Karpas-422 (cell line): ENCODE data around the gene CDKAL1. TPM values are rescaled to one million over a fixed set of nuclear protein-coding genes. Genes with fewer than 3 reads are reported as not detected.

Source experiments
- DNase-seq: peaks from one replicate; pipeline ENCODE4 v3.0.0-alpha.2; 2015
- H2AFZ ChIP-seq: fragments of 200-600 bp; sonication (generic); 2 replicates; pipeline ENCODE4 v1.6.1; 2014; ENCODE audit warnings: antibody characterized with exemption, low read length, mixed read lengths
- H3K27ac ChIP-seq: fragments of 200-600 bp; sonication (generic); 2 replicates; pipeline ENCODE4 v1.5.1; 2014; ENCODE audit warnings: mild to moderate bottlenecking, low read length, moderate library complexity
- H3K27me3 ChIP-seq: fragments of 200-600 bp; sonication (generic); 2 replicates; pipeline ENCODE4 v1.6.1; 2014; ENCODE audit warnings: low read length, mixed read lengths
- H3K36me3 ChIP-seq: fragments of 200-600 bp; sonication (generic); 2 replicates; pipeline ENCODE4 v1.6.1; 2014; ENCODE audit warnings: low read length, mixed read lengths; ENCODE audit not compliant: insufficient read depth
- H3K4me1 ChIP-seq: fragments of 200-600 bp; sonication (generic); 2 replicates; pipeline ENCODE4 v1.6.1; 2014; ENCODE audit warnings: mild to moderate bottlenecking, low read length, mixed read lengths
- H3K4me2 ChIP-seq: fragments of 200-600 bp; sonication (generic); 2 replicates; pipeline ENCODE4 v1.6.1; 2014; ENCODE audit warnings: low read length, low read depth, mild to moderate bottlenecking; ENCODE audit not compliant: poor library complexity, severe bottlenecking
- H3K4me3 ChIP-seq: fragments of 200-600 bp; sonication (generic); 2 replicates; pipeline ENCODE4 v1.5.1; 2014; ENCODE audit warnings: mild to moderate bottlenecking, antibody characterized with exemption, low read length, mixed read lengths
- H3K79me2 ChIP-seq: fragments of 200-600 bp; sonication (generic); 2 replicates; pipeline ENCODE4 v1.6.1; 2014; ENCODE audit warnings: mild to moderate bottlenecking, low read length, mixed read lengths
- H3K9ac ChIP-seq: fragments of 200-600 bp; sonication (generic); 2 replicates; pipeline ENCODE4 v1.6.0; 2014; ENCODE audit warnings: low read length
- H3K9me2 ChIP-seq: fragments of 200-600 bp; sonication (generic), shearing (Covaris generic); replicated peaks from 2 replicates; pipeline ENCODE4 v1.6.0; 2014; ENCODE audit warnings: mild to moderate bottlenecking, low read length, moderate library complexity; ENCODE audit not compliant: insufficient read depth
- H3K9me3 ChIP-seq: fragments of 300-700, 200-600 bp; sonication (generic); 2 replicates; pipeline ENCODE4 v1.6.1; 2014; ENCODE audit warnings: low read length, mixed read lengths
- H4K20me1 ChIP-seq: fragments of 200-600 bp; sonication (generic); 2 replicates; pipeline ENCODE4 v1.6.1; 2014; ENCODE audit warnings: mild to moderate bottlenecking, antibody characterized with exemption, low read length, low read depth; ENCODE audit not compliant: insufficient read depth
- total RNA-seq: library from RNA; depleted of rRNA; stranded (reverse); fragments of >200 nt; shearing (Covaris generic); gene quantifications from 2 replicates; pipeline ENCODE4 v1.2.3, GENCODE V29; 2014; ENCODE audit warnings: low replicate concordance

The CDKAL1 gene
- total RNA-seq, 1 experiment from 2014 or later, result 23.7 TPM

DNA sequence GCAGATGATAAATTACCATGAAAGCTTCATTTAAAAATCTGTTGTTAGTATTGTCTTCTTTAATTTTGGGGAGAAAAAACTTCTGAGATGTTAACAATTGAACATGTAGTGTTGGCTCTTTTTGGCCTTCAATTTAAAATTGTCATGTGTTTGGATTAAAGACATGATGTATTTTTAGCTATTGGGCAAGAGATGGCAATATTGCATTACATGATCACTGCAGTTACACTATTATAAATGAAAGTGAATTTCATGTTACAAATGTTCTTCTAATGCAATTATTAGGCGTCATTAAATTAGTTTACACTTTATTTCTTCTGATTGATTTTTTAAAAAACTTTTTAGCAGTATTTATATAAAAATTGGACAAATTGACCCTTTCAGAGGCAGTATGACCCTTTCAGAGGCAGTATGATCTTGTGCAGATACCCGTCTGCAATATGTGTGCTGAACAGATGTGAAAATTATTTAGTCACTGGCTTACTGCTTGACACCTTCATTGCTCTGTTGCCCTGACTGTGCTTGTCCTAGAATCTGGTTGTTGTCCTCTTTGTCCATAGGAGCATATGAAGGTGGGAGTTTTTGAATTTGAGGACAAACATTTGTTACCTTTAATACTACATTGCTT is 25.8 kb downstream of the CDKAL1 start:
- Histone ChIP-seq H3K27me3 (no peaks in the 10 kb centered on the region), H3K4me1 (peaks cover 32% of the 10 kb centered on the region), H3K4me2 (no peak overlapping the region), H4K20me1 (no peaks in the 10 kb centered on the region), H3K9me3 (no peaks in the 10 kb centered on the region), H3K36me3 (no peaks in the 10 kb centered on the region), H3K27ac (peak overlapping the region; percentile 32; the same call in 1 of the 2 replicates), H3K79me2 (peaks cover 48% of the 10 kb centered on the region), H2AFZ (no peak overlapping the region), H3K9me2 (no peaks in the 10 kb centered on the region), H3K9ac (no peak overlapping the region), H3K4me3 (no peak overlapping the region)
- no peak for DNase-seq

DNA sequence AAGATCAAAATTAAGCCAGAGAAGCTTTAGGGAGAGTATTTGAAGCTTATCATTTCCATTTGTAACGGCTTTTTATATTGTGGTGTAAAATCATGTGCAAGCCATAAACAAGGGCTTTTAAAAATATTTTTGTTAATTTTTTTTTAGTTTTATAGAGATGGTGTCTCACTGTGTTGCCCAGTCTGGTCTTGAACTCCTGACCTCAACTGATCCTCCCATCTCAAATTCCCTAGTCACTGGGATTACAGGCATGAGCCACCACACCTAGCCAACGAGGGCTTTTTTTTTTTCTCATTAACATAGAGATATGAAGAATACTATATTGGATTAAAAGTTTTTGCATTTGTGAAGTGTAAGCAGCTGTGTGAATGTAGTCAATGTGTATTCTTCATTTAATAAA is 29.1 kb downstream of the CDKAL1 start:
- peaks cover 41% of the 10 kb centered on the region for H3K4me1 ChIP-seq
- no peak overlapping the region for H3K4me2 ChIP-seq
- no peaks in the 10 kb centered on the region for H3K9me3 ChIP-seq
- H3K27me3 ChIP-seq, result no peaks in the 10 kb centered on the region
- H3K79me2 ChIP-seq, result peaks cover 63% of the 10 kb centered on the region
- H3K27ac ChIP-seq, result no peak overlapping the region
- H4K20me1 ChIP-seq, result no peaks in the 10 kb centered on the region
- H3K9me2 ChIP-seq, result no peaks in the 10 kb centered on the region
- no peak overlapping the region for H2AFZ ChIP-seq
- H3K9ac ChIP-seq, result no peak overlapping the region
- no peak overlapping the region for H3K4me3 ChIP-seq
- DNase-seq, result no peak
- H3K36me3 ChIP-seq, result 0 out of 2 replicates have a peak, but pooled peaks cover 3% of the 10 kb centered on the region

DNA sequence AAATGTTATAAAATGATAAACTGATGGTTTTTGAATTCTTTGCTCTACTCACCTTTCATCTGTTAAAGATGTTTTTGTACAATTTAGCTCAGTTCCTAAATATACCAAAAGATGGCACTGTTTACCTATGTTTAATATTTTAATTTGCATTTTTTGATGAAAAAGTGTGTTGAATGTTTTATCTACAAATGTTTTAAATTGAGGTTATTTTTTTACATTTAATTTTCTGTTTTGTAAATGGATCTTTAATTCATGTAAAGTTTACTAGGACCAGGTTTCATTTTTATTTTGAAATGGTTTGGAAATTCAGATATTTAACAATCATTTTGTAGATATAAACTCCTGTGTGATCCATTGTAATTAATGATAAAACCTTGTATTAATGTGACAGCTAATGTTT is 30.0 kb downstream of the CDKAL1 start:
- H3K4me3 ChIP-seq, result peak overlapping the region; percentile 46
- H3K36me3 ChIP-seq, result 0 out of 2 replicates have a peak, but pooled peaks cover 3% of the 10 kb centered on the region
- H3K27ac ChIP-seq, result peak overlapping the region; percentile 83
- peak; percentile 77 for DNase-seq
- no peaks in the 10 kb centered on the region for H3K9me2 ChIP-seq
- H3K79me2 ChIP-seq, result peaks cover 65% of the 10 kb centered on the region
- H3K27me3 ChIP-seq, result no peaks in the 10 kb centered on the region
- H3K9ac ChIP-seq, result peak overlapping the region; percentile 54
- H3K9me3 ChIP-seq, result no peaks in the 10 kb centered on the region
- no peaks in the 10 kb centered on the region for H4K20me1 ChIP-seq
- peak overlapping the region; percentile 80 for H3K4me2 ChIP-seq
- no peak overlapping the region for H2AFZ ChIP-seq
- peaks cover 39% of the 10 kb centered on the region for H3K4me1 ChIP-seq

DNA sequence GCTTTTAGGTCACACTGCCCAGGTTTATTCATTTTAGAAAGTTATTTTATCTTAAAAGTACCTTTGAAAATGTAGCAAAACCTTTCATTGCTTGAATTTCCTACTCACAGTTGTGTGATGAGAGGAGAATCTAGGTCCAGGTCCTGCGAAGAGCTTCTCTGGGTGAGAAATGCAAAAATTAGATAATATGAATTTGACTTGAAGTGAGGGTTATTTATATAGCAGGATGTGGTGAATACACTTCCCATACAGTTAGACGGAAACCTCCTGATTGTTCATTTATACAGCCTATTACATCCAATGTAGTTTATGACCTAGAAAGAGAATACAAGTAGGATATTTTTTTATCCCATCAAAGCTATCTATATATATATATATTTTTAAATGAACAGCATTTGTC is 30.5 kb downstream of the CDKAL1 start:
- Histone ChIP-seq H3K4me3 (peak overlapping the region; percentile 46), H3K27me3 (no peaks in the 10 kb centered on the region), H3K9ac (peak overlapping the region; percentile 54), H3K79me2 (peaks cover 71% of the 10 kb centered on the region), H2AFZ (no peak overlapping the region), H3K9me3 (no peaks in the 10 kb centered on the region), H3K36me3 (0 out of 2 replicates have a peak, but pooled peaks cover 3% of the 10 kb centered on the region), H3K4me1 (peaks cover 35% of the 10 kb centered on the region), H3K4me2 (peak overlapping the region; percentile 80), H4K20me1 (no peaks in the 10 kb centered on the region), H3K9me2 (no peaks in the 10 kb centered on the region), H3K27ac (peak overlapping the region; percentile 83)
- peak; percentile 69 for DNase-seq

DNA sequence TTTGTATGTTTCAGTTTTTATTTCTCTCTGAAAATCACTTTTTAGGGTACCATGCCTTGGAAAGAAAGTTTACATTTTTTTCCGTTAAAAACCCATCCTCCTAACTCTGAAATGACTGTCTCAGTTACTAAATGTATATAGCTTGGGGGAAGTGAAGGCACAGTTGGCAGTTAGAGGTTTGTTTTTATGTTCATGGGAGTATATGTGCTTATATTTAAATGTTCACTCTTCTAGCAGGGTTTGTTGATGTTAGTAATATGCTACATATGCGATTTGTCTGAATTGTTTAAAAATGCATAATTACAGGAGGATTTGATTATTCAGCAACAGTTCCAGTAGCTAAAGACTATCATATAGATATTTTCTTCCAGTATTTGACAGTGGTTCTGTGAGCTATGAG is 31.1 kb downstream of the CDKAL1 start:
- H3K9ac ChIP-seq, result peak overlapping the region; percentile 40; the same call in 1 of the 2 replicates
- H4K20me1 ChIP-seq, result no peaks in the 10 kb centered on the region
- H3K79me2 ChIP-seq, result peaks cover 65% of the 10 kb centered on the region
- DNase-seq, result no peak
- no peaks in the 10 kb centered on the region for H3K27me3 ChIP-seq
- H3K36me3 ChIP-seq, result 0 out of 2 replicates have a peak, but pooled peaks cover 3% of the 10 kb centered on the region
- H3K4me1 ChIP-seq, result peaks cover 29% of the 10 kb centered on the region
- H3K27ac ChIP-seq, result peak overlapping the region; percentile 83
- H3K9me3 ChIP-seq, result no peaks in the 10 kb centered on the region
- no peak overlapping the region for H2AFZ ChIP-seq
- no peaks in the 10 kb centered on the region for H3K9me2 ChIP-seq
- H3K4me2 ChIP-seq, result peak overlapping the region; percentile 80
- H3K4me3 ChIP-seq, result no peak overlapping the region

DNA sequence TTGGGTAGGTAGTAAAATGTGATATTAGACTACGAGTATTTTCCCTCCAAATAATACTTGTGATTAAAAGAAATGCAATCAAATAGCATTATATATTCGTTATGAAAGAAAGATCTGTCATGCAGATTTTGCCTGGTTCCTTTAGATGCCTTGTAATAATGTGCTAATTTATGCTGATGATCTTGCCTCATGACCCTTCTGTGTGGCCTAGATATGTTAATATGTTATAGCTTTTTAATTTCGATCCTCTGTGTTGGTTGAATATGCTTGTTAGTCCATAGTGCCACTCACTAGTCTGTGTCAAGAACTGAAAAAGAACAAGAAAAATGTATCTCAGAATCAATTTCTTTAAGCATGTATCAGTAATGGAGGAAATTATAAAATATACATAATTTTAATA is 31.9 kb downstream of the CDKAL1 start:
- H3K27me3 ChIP-seq, result no peaks in the 10 kb centered on the region
- H3K4me2 ChIP-seq, result no peak overlapping the region
- H3K4me3 ChIP-seq, result no peak overlapping the region
- H4K20me1 ChIP-seq, result no peaks in the 10 kb centered on the region
- no peak overlapping the region for H3K9ac ChIP-seq
- H3K36me3 ChIP-seq, result 0 out of 2 replicates have a peak, but pooled peaks cover 3% of the 10 kb centered on the region
- H3K4me1 ChIP-seq, result peaks cover 23% of the 10 kb centered on the region
- no peak overlapping the region for H3K27ac ChIP-seq
- no peak for DNase-seq
- no peaks in the 10 kb centered on the region for H3K9me2 ChIP-seq
- peaks cover 64% of the 10 kb centered on the region for H3K79me2 ChIP-seq
- no peaks in the 10 kb centered on the region for H3K9me3 ChIP-seq
- H2AFZ ChIP-seq, result no peak overlapping the region

DNA sequence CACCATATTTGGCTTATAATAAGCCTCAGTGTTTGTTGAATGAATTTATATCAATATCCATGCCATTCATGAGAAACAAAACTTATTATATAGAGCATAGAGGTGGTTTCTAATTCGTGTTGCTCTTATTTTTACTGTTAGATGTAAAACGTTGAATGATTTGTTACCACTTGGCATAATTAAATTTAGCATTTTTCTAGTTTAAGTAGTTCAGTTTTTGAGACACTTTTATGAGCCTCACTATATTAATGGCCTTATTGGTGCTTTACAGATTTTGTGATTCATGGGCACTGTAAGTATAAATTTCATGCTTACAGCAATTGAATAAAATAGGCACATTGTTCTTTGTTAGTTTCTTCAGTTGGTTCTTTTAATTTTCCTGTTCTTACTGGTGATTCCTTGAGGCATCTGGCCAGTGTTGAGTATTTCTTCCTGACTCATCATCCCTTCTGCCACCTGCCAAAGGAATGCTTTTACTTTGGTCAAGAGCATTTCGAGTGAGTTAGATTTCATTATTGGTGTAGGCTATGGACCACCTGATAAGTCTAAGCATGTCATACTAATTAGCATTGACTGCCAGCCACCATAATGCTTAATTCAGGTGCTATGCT is 34.8 kb downstream of the CDKAL1 start:
- H3K36me3 ChIP-seq, result 0 out of 2 replicates have a peak, but pooled peaks cover 3% of the 10 kb centered on the region
- H3K9me2 ChIP-seq, result no peaks in the 10 kb centered on the region
- no peak overlapping the region for H2AFZ ChIP-seq
- H3K4me2 ChIP-seq, result no peak overlapping the region
- peaks cover 74% of the 10 kb centered on the region for H3K79me2 ChIP-seq
- no peaks in the 10 kb centered on the region for H4K20me1 ChIP-seq
- H3K27me3 ChIP-seq, result no peaks in the 10 kb centered on the region
- DNase-seq, result no peak
- no peak overlapping the region for H3K27ac ChIP-seq
- H3K4me1 ChIP-seq, result peaks cover 18% of the 10 kb centered on the region
- H3K4me3 ChIP-seq, result no peak overlapping the region
- no peaks in the 10 kb centered on the region for H3K9me3 ChIP-seq
- H3K9ac ChIP-seq, result no peak overlapping the region

DNA sequence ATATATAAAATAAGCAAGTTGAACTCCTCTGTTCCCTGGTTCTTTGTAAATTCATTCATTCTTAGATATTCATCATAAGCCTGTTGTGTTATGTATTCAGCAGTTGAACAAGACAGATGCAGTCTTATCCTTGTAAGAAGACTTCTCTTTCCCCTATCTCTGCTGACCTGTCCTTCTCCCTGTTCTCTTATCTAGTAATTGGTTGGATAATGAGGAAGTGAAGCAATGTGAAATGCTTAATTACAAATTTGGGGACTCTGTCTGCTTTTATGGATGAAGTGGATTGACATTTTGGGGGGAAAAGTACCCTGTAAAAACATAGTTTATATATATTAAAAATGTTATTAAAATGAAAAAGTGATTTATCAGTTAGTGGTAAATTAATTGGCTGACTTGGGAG is 37.0 kb downstream of the CDKAL1 start:
- H3K4me2 ChIP-seq, result no peak overlapping the region
- no peaks in the 10 kb centered on the region for H4K20me1 ChIP-seq
- DNase-seq, result no peak
- no peaks in the 10 kb centered on the region for H3K27me3 ChIP-seq
- H3K9me3 ChIP-seq, result no peaks in the 10 kb centered on the region
- peaks cover 5% of the 10 kb centered on the region; the same call in 1 of the 2 replicates for H3K36me3 ChIP-seq
- H3K9ac ChIP-seq, result no peak overlapping the region
- H3K9me2 ChIP-seq, result no peaks in the 10 kb centered on the region
- no peaks in the 10 kb centered on the region for H3K4me1 ChIP-seq
- H2AFZ ChIP-seq, result no peak overlapping the region
- no peak overlapping the region for H3K27ac ChIP-seq
- no peak overlapping the region for H3K4me3 ChIP-seq
- H3K79me2 ChIP-seq, result peaks cover 72% of the 10 kb centered on the region
